ENCODE measurements around the gene DGKB. TPM values are rescaled to one million over a fixed set of nuclear protein-coding genes. Genes with fewer than 3 reads are reported as not detected.

The DGKB gene
- polyA plus RNA-seq, 2 of the 4 experiments (the other 2 are of a cell fraction): 0.01 TPM; not detected in 1

GRCh38 chr7:14691597-14692203 lies 210.9 kb downstream of the DGKB start (continued):
- TF ChIP-seq POLR2AphosphoS2 (conservative IDR thresholded peaks at IDR 0.05; ENCODE audit: low read length) (no peak), CEBPB (IDR thresholded peaks at IDR 0.05) (no peak), CBX8 (IDR thresholded peaks at IDR 0.05) (no peak), CHD4 (IDR thresholded peaks at IDR 0.05; ENCODE audit: borderline replicate concordance) (no peak), E2F6 (IDR thresholded peaks at IDR 0.05; ENCODE audit: borderline replicate concordance, low read depth) (no peak), RNF2 (IDR thresholded peaks at IDR 0.05; ENCODE audit: borderline replicate concordance, low read depth) (no peak), HDAC2 (IDR thresholded peaks at IDR 0.05) (no peak), RAD21 (conservative IDR thresholded peaks at IDR 0.05 in 1 of 2, IDR thresholded peaks at IDR 0.05 in 1 of 2) (peak; percentile 72 to 81)
- TF ChIP-seq, protein P1, sequence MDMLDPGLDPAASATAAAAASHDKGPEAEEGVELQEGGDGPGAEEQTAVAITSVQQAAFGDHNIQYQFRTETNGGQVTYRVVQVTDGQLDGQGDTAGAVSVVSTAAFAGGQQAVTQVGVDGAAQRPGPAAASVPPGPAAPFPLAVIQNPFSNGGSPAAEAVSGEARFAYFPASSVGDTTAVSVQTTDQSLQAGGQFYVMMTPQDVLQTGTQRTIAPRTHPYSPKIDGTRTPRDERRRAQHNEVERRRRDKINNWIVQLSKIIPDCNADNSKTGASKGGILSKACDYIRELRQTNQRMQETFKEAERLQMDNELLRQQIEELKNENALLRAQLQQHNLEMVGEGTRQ (IDR thresholded peaks at IDR 0.05): no peak

GRCh38 chr7:14691034-14691433 lies 211.5 kb downstream of the DGKB start:
- FAIRE-seq (no peak), DNase-seq (ENCODE audit: low read depth in 1 of 2, low spot score in 1 of 2) (no peak), ATAC-seq (no peak)
- no peak overlapping the region for H3K27ac ChIP-seq
- TF ChIP-seq PBX3 (IDR thresholded peaks at IDR 0.05) (no peak), RFX5 (IDR thresholded peaks at IDR 0.05) (no peak)
- H3K4me1 ChIP-seq: no peaks in the 10 kb centered on the region
- no peaks in the 10 kb centered on the region for H3K9me3 ChIP-seq
- ChIA-PET CTCF (interaction anchor here (0.6 to 4.8 kb wide), 23 partner anchors 9 to 1995 kb away, joined by 3 to 85 read pairs (median 4); no protein-coding TSS in a partner anchor), POLR2A (interaction anchor here (0.6 kb wide), 1 partner anchor 1491 kb away, joined by 3 read pairs; no protein-coding TSS in a partner anchor)
- no peak overlapping the region for H3K4me3 ChIP-seq
- 4% methylated on average over 2 of the region's 2 CpGs for WGBS (ENCODE audit: missing lambda C conversion rate)
- no peak overlapping the region for H3K4me2 ChIP-seq

GRCh38 chr7:14690486-14690885 lies 212.1 kb downstream of the DGKB start:
- CTCF ChIA-PET: interaction anchor here (1.0 to 4.8 kb wide), 10 partner anchors 9 to 1428 kb away, joined by 3 to 85 read pairs (median 6); no protein-coding TSS in a partner anchor

DNA sequence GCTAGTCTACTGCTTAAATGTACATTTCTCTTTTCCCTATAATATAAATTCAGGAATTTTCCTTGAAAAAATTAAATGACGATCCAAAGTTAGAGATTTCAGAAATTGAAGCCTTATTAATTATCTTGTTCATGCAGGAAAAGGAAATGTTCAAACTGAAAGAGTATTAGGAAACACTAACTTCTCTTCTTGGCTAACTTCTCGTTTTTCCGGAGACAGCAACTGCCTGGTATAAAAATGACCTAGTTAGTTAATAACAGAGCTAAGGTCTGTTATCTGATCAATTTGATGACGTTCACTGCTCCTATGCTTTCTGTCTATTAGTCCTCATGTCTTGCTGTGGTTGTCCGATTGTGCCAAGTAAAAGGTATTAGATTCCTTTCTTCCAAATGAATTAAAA lies 212.5 kb downstream of the DGKB start:
- ATAC-seq (no peak), FAIRE-seq (no peak), DNase-seq (ENCODE audit: low read depth in 1 of 2, low spot score in 1 of 2) (no peak)
- Histone ChIP-seq H3K27ac (no peak overlapping the region), H3K4me3 (no peak overlapping the region), H3K4me2 (no peak overlapping the region), H3K9me3 (no peaks in the 10 kb centered on the region), H3K4me1 (no peaks in the 10 kb centered on the region)
- WGBS (ENCODE audit: missing lambda C conversion rate): 33% methylated on average over 5 of the region's 5 CpGs
- no peak for TF ChIP-seq NFE2L2 (conservative IDR thresholded peaks at IDR 0.05; ENCODE audit: low read length)
- no peak for TF ChIP-seq KDM5A (IDR thresholded peaks at IDR 0.05)
- TF ChIP-seq, protein P2, sequence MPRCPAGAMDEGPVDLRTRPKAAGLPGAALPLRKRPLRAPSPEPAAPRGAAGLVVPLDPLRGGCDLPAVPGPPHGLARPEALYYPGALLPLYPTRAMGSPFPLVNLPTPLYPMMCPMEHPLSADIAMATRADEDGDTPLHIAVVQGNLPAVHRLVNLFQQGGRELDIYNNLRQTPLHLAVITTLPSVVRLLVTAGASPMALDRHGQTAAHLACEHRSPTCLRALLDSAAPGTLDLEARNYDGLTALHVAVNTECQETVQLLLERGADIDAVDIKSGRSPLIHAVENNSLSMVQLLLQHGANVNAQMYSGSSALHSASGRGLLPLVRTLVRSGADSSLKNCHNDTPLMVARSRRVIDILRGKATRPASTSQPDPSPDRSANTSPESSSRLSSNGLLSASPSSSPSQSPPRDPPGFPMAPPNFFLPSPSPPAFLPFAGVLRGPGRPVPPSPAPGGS (IDR thresholded peaks at IDR 0.05): no peak
- TF ChIP-seq JUNB (IDR thresholded peaks at IDR 0.05): no peak
- TF ChIP-seq RCOR1 (IDR thresholded peaks at IDR 0.05; ENCODE audit: low read depth, low read length): no peak
- POLR2A ChIA-PET: no interaction called here
- CTCF ChIA-PET: interaction anchor here (1.4 to 4.8 kb wide), 3 partner anchors 1410 to 1428 kb away, joined by 4 to 85 read pairs (median 19); no protein-coding TSS in a partner anchor

More at GRCh38 chr7:14690486-14690885, 212.1 kb downstream of the DGKB start:
- POLR2A ChIA-PET: no interaction called here
- Histone ChIP-seq H3K4me1 (no peaks in the 10 kb centered on the region), H3K4me2 (no peak overlapping the region), H3K27ac (no peak overlapping the region), H3K4me3 (no peak overlapping the region), H3K9me3 (no peaks in the 10 kb centered on the region)
- ATAC-seq (no peak), FAIRE-seq (no peak), DNase-seq (ENCODE audit: low read depth in 1 of 2, low spot score in 1 of 2) (no peak)
- 23% methylated on average over 3 of the region's 3 CpGs for whole genome bisulfite sequencing (ENCODE audit: missing lambda C conversion rate)
- no peak for TF ChIP-seq POLR2A (IDR thresholded peaks at IDR 0.05; ENCODE audit: low read length)
- TF ChIP-seq KDM5A (IDR thresholded peaks at IDR 0.05): no peak
- no peak for TF ChIP-seq RFX5 (IDR thresholded peaks at IDR 0.05)
- no peak for TF ChIP-seq ZNF302 (CRISPR knock-in tag; IDR thresholded peaks at IDR 0.05)
- TF ChIP-seq CEBPB (IDR thresholded peaks at IDR 0.05): no peak
- no peak for TF ChIP-seq CBX2 (IDR thresholded peaks at IDR 0.05; ENCODE audit: borderline replicate concordance, low read depth)
- TF ChIP-seq, protein P2 (IDR thresholded peaks at IDR 0.05): no peak
- TF ChIP-seq ZSCAN20 (CRISPR knock-in tag; IDR thresholded peaks at IDR 0.05): no peak
- TF ChIP-seq POLR2AphosphoS2 (conservative IDR thresholded peaks at IDR 0.05; ENCODE audit: low read length): no peak
- TF ChIP-seq EHF (CRISPR knock-in tag; IDR thresholded peaks at IDR 0.05): no peak

Measured in A549 (cell line).